NCI-H526 (cell line): ENCODE measurements around the gene CACHD1.
"Not testable (repeated sequence)": the region's sequence is repeated elsewhere in the genome, so short reads cannot be mapped to it uniquely, and the experiment has no call there.

ENCODE experiments used
- DNase-seq, 2 experiments: peaks; one replicate each; lab custom pipeline; 2025; lab: John Stamatoyannopoulos, UW

The CACHD1 gene

DNA sequence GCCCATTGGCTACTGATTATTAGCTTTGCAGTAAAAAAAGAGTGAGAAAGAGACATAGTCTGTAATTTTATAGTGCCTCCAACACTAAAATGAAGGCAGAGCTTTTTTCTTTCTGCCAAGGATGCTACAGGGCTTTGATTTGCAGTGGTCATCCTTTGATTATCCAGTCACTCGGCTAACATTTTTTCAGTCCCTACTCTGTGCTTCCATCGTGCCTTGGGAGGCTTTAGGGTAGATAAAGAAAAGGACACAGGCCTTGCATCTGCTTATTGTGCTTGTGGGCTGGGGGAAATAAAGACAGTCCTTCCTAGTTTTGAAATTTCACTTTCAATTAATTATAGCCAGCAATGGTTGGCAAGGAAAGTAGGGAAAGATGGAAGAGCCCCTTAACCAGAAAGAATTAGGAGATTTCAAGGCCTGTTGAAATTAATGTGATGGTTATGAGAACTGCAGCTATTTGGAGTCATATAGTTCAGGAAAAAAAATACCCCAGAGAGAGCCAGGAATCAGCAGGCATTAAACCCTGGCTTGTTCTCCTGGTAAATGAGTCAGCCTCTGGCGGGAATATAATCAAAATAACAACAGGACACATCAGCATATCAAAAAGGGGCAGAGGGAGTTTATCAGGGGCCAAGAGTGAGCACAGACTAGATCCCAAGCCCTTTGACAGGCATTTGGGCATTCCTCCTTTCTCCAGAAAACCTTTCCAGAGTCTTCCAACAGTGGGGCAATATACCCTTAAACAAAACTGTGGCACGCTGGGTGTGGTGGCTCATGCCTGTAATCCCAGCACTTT, 27.4 kb downstream of the CACHD1 start:
- no peak for DNase-seq

DNA sequence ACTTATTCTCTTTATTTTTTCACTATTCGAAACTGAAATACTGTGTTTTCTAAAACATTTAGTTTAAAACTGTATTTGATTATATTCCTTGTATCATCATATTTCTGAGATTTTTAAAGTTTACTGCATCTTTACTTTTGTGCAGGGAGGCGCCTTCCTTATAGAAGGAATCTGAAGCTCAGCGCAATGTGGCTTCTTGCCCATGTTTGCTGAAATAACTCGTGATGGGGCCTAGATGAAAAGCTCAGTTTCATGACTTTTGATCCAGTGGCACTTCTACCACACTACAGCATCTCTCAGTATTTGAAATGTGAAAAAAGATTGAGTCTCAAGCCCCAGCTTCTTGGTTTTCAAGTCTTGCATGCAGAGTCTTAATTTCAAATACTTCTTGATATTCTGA, 28.4 kb downstream of the CACHD1 start:
- no peak for DNase-seq

DNA sequence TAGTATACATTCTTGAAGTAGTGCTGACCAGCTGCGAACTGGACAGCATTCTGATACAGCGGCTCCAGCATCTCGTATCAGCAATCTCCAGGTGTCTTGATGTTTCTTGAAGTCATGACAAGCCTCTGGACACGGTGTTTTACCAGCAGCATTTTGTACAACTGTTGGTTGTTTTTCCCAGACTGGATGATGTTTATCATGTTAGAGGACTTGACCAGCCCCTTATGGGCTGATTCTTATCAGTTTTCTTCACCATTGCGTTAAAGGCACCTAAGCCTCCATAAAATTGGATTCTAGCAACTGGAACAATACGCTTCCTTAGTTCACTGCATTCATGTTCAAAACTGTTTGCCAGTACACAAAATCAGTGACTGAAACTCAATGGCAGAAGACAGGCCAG, 29.1 kb downstream of the CACHD1 start:
- DNase-seq = no peak

DNA sequence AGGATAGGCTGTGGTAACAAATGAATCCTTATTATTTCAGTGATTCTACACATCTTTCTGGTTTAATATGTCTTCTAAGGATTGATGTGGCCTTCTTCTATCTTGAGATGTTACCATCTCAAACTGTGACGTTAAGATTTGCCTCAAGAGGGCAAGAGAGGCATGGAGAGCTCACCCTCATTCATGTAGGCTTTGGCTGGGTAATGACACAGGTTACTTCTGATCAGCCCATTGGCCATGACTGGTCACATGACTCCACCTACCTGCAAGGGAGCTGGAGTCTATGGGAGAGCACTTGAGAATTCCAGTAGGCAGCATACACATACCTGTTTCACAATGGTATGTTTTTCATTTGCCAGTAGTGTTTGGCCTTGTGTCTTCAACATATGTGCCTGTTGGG, 30.0 kb downstream of the CACHD1 start:
- no peak for DNase-seq

DNA sequence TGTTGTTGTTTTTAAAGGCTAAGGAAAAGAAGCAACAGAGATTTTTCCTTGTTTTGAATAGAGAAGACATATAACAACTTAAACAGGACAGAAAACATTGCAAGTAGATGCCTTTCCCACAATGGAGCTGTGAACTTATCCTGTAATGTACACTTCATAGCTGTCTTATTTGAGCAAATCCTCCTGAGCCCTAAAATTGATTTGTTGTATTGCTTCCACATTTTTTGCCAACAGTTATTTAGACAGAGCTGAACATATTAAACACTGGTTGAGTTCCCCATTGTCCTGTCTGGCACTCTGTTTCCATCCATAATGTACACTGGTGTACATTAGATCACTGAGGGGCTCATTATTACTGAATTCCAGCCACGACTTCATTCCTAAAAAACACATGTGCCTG, 32.2 kb downstream of the CACHD1 start:
- DNase-seq = no peak

DNA sequence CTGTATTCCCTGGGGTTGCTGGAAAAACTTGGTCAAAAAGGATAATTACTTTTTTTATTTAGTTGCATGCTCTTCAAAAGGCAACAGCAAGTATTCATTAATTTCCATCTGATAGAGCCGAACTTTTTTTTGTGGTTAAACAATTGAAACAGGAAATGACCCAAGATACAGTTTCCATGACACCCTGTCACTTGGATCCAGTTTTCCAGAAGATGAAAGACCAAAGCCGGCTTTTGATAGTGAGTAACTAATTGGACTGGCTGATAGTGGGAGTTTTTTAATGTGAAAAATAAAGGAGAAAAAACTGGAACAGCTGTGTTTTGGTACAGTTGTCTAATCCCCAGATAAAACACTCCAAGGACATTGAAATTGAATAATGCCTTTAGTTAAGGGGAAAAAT, 33.0 kb downstream of the CACHD1 start:
- no peak for DNase-seq

DNA sequence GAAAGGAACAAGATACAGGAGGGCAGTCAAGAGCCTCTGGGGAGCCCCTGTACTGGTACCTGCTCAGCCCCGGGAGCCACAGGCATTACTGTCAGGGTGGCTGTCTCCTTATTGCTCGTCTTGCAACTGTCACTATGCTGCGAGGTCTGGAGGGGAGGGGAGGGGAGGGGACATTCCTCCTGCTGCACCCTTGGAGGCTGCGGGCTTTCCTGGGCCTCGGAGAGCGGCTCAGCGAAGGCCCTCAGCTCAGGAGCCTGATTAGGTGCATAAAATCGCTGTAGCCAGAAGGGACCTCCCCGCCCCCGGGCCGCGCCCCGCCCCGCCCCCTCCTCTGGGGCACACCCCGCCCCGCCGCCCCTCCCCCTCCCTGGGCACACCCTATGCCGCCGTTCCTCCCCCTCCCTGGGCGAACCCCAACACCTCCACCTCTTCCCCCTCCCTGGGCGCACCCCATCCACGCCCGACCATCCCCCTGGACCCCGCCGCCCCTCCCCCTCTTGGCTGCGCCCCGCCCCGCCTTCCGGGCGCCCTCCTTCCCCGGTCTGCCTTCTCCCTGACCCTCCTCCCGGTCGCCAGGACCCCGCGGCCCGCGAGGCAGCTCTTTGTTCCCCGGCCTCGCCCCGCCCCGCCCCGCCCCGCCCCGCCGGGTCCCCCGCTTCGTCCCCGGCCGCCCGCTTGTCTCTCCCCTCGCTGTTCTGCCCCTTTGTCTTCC, 35.5 kb downstream of the CACHD1 start:
- DNase-seq = peak; percentile 44 to 90

DNA sequence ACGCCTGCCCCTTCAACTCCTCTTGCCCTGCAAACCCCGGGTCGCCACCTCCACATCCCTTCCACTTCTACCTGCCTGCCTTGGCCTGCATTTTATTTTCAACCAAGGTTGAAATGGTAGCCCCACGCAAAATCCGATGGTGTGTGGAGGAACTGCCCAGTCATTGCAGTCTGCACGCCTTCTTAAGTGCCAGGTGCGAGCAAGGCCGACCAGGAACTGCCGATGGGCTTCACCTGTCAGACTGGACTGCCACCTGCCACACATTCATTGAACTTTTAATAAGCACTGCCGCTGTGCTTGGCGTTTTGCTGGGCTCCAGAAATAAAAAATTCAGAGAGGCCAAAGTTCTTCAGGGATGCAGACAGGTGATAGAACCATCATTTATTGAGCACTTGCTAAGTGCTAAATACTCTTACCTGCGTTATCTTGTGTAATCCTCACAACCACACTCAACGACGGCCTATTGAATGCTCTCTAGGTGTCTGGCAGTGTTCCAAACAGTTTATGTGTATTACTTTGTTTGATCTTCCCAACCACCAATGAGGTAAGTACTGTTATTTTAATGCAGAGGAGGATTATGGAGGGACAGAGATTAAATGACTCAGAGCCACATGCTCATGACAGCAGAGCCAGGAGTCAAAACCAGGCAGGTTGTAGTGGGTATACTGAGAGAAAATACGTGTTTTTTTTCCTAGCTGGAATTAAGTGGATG, 36.2 kb downstream of the CACHD1 start:
- DNase-seq = peak; percentile 85 to 90

DNA sequence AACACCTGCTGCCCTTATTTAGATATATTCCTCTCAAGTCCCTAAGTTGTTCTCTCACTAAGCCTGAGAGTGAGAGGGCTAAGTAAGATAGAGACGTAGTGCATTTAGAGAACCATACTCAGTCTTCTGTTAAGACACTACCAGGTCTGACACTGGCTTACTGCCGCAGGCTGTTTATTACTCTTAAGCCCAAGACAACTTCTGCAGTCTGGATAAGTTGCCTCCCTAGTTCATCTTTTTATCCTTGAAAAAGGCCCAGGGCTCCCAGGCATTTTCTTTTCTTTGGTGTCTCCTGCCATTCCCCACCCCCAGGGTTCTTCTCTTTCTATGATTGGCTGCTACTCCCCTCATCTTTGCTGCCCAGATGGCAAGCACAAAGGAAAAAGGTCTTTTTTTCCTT, 38.7 kb downstream of the CACHD1 start:
- no peak for DNase-seq

DNA sequence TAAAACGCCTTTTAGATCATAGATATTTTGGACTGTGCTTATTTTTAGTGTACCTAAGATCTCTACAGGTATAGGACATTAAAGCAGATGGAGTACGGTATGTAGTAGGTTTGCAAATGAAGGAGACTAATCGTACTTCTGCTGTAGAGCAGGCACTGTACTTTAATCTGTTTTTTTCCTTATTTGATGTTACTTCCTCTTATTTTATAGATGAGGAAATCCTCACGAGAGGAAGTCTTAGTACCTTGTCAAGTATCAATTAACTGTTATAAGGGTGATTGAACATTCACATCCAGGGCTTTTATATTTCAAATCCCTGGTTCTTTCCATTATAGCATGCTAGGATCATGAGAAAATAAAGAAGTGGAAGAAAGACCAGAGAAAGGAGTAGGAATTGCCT, 41.1 kb downstream of the CACHD1 start:
- DNase-seq = no peak

DNA sequence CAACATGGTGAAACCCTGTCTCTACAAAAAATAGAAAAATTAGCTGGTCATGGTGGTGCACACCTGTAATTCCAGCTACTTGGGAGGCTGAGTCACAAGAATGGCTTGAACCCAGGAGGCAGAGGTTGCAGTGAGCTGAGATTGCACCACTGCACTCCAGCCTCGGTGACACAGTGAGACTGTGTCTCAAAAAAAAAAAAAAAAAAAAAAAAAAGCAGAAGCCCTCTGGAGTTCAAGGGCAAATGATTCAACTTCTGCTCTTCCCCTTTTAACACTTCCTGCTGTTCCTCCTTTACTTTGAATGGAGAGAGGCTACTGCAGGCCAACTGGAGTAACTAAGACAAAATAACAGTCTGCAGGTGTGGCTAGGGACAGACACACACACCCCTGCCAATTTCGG, 42.3 kb downstream of the CACHD1 start:
- not testable (repeated sequence) for DNase-seq

DNA sequence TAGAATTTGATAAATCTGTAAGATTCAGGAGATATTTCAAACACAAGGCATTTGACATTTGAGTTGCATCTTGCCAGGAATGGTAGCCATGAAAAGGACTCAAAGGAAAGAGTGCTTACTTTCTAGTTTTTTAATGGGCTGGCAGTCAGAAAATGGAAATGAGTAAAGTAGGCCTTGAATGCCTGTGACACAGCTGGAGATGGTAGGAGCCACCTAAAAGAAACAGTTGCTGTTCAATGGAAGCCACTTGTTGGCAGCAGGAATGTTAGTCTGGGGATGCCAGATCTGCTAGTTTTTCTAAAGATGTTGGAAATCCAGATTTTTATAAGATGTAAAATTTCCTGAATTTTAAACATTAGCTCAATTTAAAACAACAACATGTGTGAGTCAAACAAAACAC, 43.6 kb downstream of the CACHD1 start:
- no peak for DNase-seq

DNA sequence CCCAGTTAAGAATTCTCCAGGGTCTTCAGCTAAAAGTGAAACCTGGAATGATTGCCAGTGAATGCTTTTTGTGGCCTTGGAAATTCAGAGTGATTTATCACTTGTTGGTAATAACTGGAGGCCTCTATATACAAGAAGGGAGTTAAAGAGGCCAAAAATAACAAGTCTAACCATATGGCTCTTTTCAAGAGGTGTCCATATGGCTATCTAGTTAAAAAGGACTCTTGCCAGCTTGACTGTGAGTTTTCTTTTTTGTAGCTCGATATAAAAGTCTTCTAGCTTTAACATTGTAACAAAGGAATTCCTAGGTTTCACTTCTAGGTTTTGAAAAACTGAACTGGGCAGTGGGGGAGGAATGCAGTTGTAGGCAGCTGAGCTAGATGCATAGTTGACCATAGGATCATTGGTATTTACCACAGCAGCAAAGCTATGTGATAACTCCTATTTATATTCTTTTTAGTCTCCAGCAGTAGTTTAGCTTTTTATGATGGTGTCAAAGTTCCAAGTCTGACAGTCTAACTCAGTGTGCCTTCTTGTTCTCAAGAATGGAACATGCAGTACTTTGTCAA, 44.4 kb downstream of the CACHD1 start:
- DNase-seq = no peak

DNA sequence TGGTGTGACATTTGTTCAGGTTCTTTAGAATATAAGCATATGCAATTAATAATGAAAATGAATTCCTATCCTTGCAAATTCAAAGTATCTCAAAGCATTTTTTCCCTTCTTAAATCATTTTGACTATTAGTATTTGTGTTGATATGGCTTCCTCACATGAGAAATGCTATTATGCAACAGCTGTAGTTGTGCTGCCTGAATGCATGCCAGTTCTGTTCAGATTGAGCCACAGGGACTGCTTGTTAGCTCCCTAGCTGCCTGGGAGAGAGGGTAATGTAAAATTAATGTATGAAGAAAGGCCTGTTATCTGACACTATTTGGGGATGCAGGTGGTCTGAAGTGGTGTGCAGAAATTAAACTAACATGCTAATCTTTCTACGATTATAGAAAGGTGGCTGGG, 45.5 kb downstream of the CACHD1 start:
- DNase-seq = no peak

DNA sequence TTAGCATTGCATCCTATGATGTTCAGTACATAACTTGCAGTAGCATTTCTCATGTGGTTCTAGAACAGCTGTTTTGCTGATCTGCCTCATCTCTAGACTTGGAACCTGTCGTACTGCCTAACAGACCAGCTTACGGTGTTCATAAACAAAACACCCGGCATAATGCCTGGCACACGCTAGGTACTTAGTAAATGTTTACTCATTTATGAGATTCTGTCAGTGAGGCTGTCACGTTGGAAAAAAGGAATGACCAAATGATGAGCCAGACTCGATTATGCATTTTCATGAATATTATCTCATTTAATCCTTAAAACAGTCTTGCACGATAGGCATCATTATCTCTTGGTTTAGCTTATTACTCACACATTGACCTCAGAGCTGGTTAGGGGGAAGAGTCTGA, 46.4 kb downstream of the CACHD1 start:
- DNase-seq = peak in 1 of 2 experiments; percentile 14

DNA sequence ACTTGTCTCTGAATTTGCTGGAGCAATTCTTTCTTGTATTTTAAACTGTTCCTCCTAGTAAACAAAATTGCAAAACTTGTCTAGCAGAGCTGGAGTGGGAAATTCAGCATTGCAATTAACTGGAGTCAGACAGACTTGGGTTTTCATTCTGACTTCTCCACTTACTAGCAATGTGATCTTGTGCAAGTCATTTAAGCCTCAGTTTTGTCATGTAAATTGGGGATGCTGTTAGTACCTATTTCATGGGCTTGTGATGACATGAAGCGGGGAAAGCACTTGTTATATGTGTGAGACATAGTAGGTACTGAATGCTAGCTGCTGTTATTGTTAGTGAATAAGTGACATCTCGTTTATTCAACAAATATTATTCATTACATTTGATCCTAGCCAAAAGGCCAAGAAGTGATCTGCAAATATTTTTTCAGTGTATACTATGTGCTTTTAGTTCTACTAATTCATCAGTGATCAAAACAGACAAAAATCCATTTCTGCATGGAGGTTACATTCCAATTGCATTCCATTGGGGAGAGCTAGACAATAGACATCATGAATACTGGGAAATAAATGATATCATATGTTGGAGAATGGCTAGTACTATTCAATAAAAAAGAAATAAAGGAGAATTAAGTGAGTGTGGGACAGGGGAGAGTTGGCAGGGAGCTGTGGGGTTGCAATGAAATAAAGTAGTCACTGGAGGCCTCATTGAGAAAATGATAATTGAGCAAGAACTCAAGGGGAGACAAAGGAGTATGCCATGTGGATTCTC, 47.1 kb downstream of the CACHD1 start:
- no peak for DNase-seq

DNA sequence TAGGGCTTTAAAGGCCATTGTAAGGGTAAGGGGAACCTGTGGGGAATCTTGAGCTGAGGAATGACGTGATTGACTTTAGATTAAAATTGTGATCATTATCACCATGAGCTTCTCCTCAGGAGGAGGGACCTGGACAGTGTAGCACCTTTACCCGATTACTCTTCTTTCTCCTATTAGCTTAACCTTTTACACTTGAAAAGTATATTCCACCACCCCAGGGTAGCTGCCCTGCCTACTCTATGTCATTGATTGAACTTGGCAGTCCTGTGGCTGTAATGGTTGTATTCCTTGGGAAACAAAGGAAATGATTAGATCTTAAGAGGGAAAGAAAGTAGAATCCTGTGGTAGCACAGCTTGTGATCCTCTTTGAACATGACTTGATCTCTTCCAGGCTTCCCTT, 47.7 kb downstream of the CACHD1 start:
- no peak for DNase-seq

DNA sequence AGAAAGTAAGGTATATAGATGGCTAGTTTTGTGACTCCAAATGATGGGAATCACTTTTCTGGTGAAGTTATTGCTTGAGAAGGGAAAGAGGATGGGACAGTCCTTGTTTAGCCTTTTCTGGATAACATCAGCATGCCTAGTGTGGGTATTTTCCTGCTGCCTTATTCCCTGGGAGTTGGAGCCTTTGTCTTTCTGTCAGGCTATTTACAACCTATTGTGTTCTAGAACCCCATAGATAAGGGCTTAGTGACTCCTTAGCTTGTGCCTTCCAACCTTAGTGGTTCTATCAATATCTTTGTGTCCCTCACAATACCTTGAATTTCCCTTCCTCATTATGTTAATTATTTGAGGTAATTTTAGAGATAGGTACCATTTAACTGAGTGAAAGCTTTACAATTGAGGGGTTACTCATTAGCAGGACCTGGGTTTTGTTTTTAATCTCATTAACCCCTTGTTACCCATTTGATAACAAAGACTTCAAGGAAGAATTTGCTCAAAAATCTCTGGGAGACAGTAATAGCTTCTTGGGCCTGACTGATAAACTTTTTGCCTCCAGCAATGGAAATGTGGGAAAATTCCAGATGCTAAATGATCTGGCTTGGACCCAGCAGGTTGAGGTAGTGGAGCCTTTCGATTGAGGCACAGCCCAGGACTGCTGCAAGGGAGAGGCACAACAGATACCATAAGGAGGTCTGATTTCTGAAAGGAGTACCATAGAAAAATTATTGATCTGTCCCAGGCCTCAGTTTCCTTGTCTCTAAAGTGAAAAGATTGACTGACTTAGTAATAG, 49.0 kb downstream of the CACHD1 start:
- no peak for DNase-seq

DNA sequence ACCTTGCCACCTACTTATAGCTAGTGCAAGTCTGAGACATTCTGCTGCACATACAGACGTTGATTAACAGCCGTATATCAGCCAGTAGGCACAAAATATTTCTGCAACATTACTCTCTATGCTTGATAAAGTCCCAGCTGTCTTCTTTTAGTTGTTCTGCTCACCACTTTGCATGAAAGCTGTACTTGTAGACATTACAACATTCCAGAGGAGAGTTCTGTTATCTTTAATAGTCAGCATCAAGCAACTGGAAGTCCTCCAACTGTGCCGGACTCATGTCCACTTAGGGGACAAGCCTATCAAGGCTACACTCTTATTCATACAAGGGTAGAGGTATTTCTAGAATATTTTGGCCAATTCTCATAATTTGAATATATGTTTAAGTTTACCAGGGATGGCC, 50.0 kb downstream of the CACHD1 start:
- DNase-seq = no peak

DNA sequence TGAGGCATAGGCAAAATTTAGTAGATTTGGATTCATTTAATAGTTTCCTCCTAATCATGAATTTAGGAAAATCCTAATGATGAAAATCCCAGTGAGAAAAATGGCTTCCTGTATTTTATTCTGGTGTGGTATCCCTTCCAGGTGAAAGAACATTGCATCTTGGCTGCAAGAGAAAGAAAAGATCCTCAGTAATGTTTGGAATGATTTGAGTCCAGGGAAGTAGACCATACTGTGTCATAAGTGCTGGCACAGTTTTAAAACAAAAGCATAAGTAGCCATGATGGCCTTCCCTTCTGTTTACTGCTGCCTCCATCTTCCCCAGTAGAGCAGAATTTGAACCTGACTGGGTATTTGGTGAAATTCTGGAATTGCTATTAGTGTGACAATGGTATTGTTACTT, 52.8 kb downstream of the CACHD1 start:
- no peak for DNase-seq
